Kidney epithelial cell (primary cell): ENCODE results near the gene FCN3. TPM values are rescaled to one million over a fixed set of nuclear protein-coding genes. Genes with fewer than 3 reads are reported as not detected.
A peak's percentile ranks its signal among the peaks of the same experiment; 100 is the strongest.

Experiments used
- DNase-seq: peaks from one replicate; pipeline ENCODE4 v3.0.0-alpha.2; 2010; ENCODE audit warnings: low read depth
- H3K27me3 ChIP-seq: 2 replicates; pipeline ENCODE4 v1.6.0; 2011; ENCODE audit warnings: low read length; ENCODE audit not compliant: control insufficient read depth, insufficient read depth
- H3K36me3 ChIP-seq: 2 replicates; pipeline ENCODE4 v1.5.1; 2011; ENCODE audit warnings: low read length; ENCODE audit not compliant: control insufficient read depth, insufficient read depth
- H3K4me3 ChIP-seq: 2 replicates; pipeline ENCODE4 v1.5.1; 2011; ENCODE audit warnings: low read depth, mild to moderate bottlenecking, control low read depth, low read length
- CTCF ChIP-seq: IDR thresholded peaks from 2 replicates; pipeline ENCODE4 v1.5.1; 2011; ENCODE audit warnings: mild to moderate bottlenecking, moderate library complexity, low read length, control low read depth, inconsistent platforms; ENCODE audit not compliant: insufficient read depth, poor library complexity, severe bottlenecking
- total RNA-seq: library from RNA; depleted of rRNA; stranded (reverse); fragments of >200 nt; gene quantifications from 2 replicates; pipeline ENCODE4 v1.2.3, GENCODE V29; 2015

FCN3 gene
- total RNA-seq, 1 donor from 2014 or later: not detected

GRCh38 chr1:27358928-27359313, 15.7 kb downstream of the FCN3 start:
- H3K36me3 ChIP-seq: peaks cover 2% of the 10 kb centered on the region

GRCh38 chr1:27358038-27358927, 16.3 kb downstream of the FCN3 start:
- no peak overlapping the region for H3K4me3 ChIP-seq
- H3K27me3 ChIP-seq: peaks cover 2% of the 10 kb centered on the region
- TF ChIP-seq CTCF: no peak
- peaks cover 2% of the 10 kb centered on the region for H3K36me3 ChIP-seq
- DNase-seq: no peak

More at GRCh38 chr1:27358928-27359313, 15.7 kb downstream of the FCN3 start:
- TF ChIP-seq CTCF: no peak
- Histone ChIP-seq H3K4me3 (no peak overlapping the region), H3K27me3 (peaks cover 2% of the 10 kb centered on the region)
- DNase-seq: no peak

GRCh38 chr1:27357281-27358037, 17.2 kb downstream of the FCN3 start:
- no peak for DNase-seq
- TF ChIP-seq CTCF: peak; percentile 98
- Histone ChIP-seq H3K27me3 (peaks cover 2% of the 10 kb centered on the region), H3K36me3 (peaks cover 2% of the 10 kb centered on the region), H3K4me3 (no peak overlapping the region)

- no peak for DNase-seq
- peaks cover 2% of the 10 kb centered on the region for H3K27me3 ChIP-seq
- TF ChIP-seq CTCF: no peak
- peaks cover 2% of the 10 kb centered on the region for H3K36me3 ChIP-seq
- H3K4me3 ChIP-seq: no peak overlapping the region
Observed at GRCh38 chr1:27356619-27357280, 17.9 kb downstream of the FCN3 start.

- Histone ChIP-seq H3K4me3 (no peak overlapping the region), H3K27me3 (peaks cover 2% of the 10 kb centered on the region), H3K36me3 (peaks cover 2% of the 10 kb centered on the region)
- TF ChIP-seq CTCF: no peak
- no peak for DNase-seq
Observed at GRCh38 chr1:27356277-27356618, 18.4 kb downstream of the FCN3 start.
